CD4-positive, alpha-beta T cell treated with Interleukin-6 for 4 hours (primary cell): ENCODE results near the gene LOXL1.
A peak's percentile ranks its signal among the peaks of the same experiment; 100 is the strongest.
"Not testable (repeated sequence)": the region's sequence is repeated elsewhere in the genome, so short reads cannot be mapped to it uniquely, and the experiment has no call there.

Experiments
- DNase-seq: peaks from one replicate; pipeline ENCODE4 v3.0.0-alpha.2; 2020; ENCODE audit warnings: mixed read lengths

Gene LOXL1

GRCh38 chr15:73954188-73955145 is 28.2 kb downstream of the LOXL1 start:
- no peak for DNase-seq

GRCh38 chr15:73955326-73955725 is 29.1 kb downstream of the LOXL1 start:
- no peak for DNase-seq

GRCh38 chr15:73955861-73956742 is 29.8 kb downstream of the LOXL1 start:
- DNase-seq, result no peak

- DNase-seq, result no peak
Observed at GRCh38 chr15:73956743-73957135, 30.5 kb downstream of the LOXL1 start.

- no peak for DNase-seq
Observed at GRCh38 chr15:73957276-73957675, 31.0 kb downstream of the LOXL1 start.

GRCh38 chr15:73957785-73958184 is 31.5 kb downstream of the LOXL1 start:
- no peak for DNase-seq

GRCh38 chr15:73959012-73959581 is 32.8 kb downstream of the LOXL1 start:
- DNase-seq, result peak; percentile 63

- no peak for DNase-seq
Observed at GRCh38 chr15:73959801-73960200, 33.5 kb downstream of the LOXL1 start.

GRCh38 chr15:73960472-73961070 is 34.3 kb downstream of the LOXL1 start:
- DNase-seq, result not testable (repeated sequence)

- DNase-seq, result no peak
Observed at GRCh38 chr15:73962433-73962832, 36.2 kb downstream of the LOXL1 start.

GRCh38 chr15:73964736-73965093 is 38.5 kb downstream of the LOXL1 start:
- peak; percentile 91 for DNase-seq

- peak; percentile 10 for DNase-seq
Observed at GRCh38 chr15:73965094-73965757, 39.0 kb downstream of the LOXL1 start.

- DNase-seq, result peak; percentile 39
Observed at GRCh38 chr15:73965758-73966113, 39.5 kb downstream of the LOXL1 start.

- DNase-seq, result no peak
Observed at GRCh38 chr15:73968461-73968860, 42.2 kb downstream of the LOXL1 start.

- no peak for DNase-seq
Observed at GRCh38 chr15:73969151-73969759, 43.0 kb downstream of the LOXL1 start.

GRCh38 chr15:73972984-73973682 is 46.9 kb downstream of the LOXL1 start:
- DNase-seq, result peak; percentile 84

- DNase-seq, result not testable (repeated sequence)
Observed at GRCh38 chr15:73973683-73974200, 47.5 kb downstream of the LOXL1 start.

- DNase-seq, result peak; percentile 75
Observed at GRCh38 chr15:73975440-73976125, 49.3 kb downstream of the LOXL1 start.

GRCh38 chr15:73978896-73979295 is 52.6 kb downstream of the LOXL1 start:
- DNase-seq, result no peak

- no peak for DNase-seq
Observed at GRCh38 chr15:73979636-73980035, 53.4 kb downstream of the LOXL1 start.
